Inferior parietal cortex (tissue), 1 donor: ENCODE data around the gene THADA.
"Not testable (repeated sequence)": the region's sequence is repeated elsewhere in the genome, so short reads cannot be mapped to it uniquely, and the experiment has no call there.

ENCODE experiments used
- DNase-seq: peaks from one replicate; pipeline ENCODE4 v3.0.0-alpha.2; 2016; ENCODE audit errors: extremely low spot score

THADA gene

GRCh38 chr2:43594875-43595274 is 963 bp downstream of the THADA start:
- DNase-seq = no peak

- DNase-seq = no peak
Measured at GRCh38 chr2:43593254-43593653, 2.6 kb downstream of the THADA start.

- DNase-seq = no peak
Measured at GRCh38 chr2:43592443-43592842, 3.4 kb downstream of the THADA start.

- DNase-seq = no peak
Measured at GRCh38 chr2:43585708-43586107, 10.1 kb downstream of the THADA start.

GRCh38 chr2:43579275-43579981 is 16.4 kb downstream of the THADA start:
- no peak for DNase-seq

- DNase-seq = peak; percentile 60
Measured at GRCh38 chr2:43576981-43577892, 18.6 kb downstream of the THADA start.

- DNase-seq = no peak
Measured at GRCh38 chr2:43572244-43572643, 23.6 kb downstream of the THADA start.

GRCh38 chr2:43569921-43570320 is 25.9 kb downstream of the THADA start:
- no peak for DNase-seq

GRCh38 chr2:43568228-43568627 is 27.6 kb downstream of the THADA start:
- no peak for DNase-seq

GRCh38 chr2:43566461-43566729 is 29.4 kb downstream of the THADA start:
- DNase-seq = no peak

- DNase-seq = no peak
Measured at GRCh38 chr2:43563679-43564078, 32.2 kb downstream of the THADA start.

- no peak for DNase-seq
Measured at GRCh38 chr2:43560231-43560547, 35.6 kb downstream of the THADA start.

GRCh38 chr2:43559391-43560230 is 36.2 kb downstream of the THADA start:
- no peak for DNase-seq

GRCh38 chr2:43557196-43557595 is 38.6 kb downstream of the THADA start:
- DNase-seq = no peak

GRCh38 chr2:43556256-43556655 is 39.6 kb downstream of the THADA start:
- DNase-seq = no peak

- DNase-seq = peak; percentile 11
Measured at GRCh38 chr2:43553341-43553855, 42.4 kb downstream of the THADA start.

GRCh38 chr2:43551990-43552389 is 43.8 kb downstream of the THADA start:
- DNase-seq = no peak

GRCh38 chr2:43548381-43548780 is 47.5 kb downstream of the THADA start:
- not testable (repeated sequence) for DNase-seq

GRCh38 chr2:43542285-43542933 is 53.4 kb downstream of the THADA start:
- DNase-seq = peak; percentile 63

GRCh38 chr2:43541165-43541564 is 54.7 kb downstream of the THADA start:
- DNase-seq = no peak

GRCh38 chr2:43540021-43540779 is 55.6 kb downstream of the THADA start:
- DNase-seq = no peak
